GM18498 (cell line): Measurements from ENCODE around the gene TBATA.

Experiments
- ATAC-seq: cut with Tn5 transposase; IDR thresholded peaks from one replicate; pipeline ENCODE4 v1.9.1; 2021; ENCODE audit warnings: mild to moderate bottlenecking, moderate library complexity; ENCODE audit not compliant: unreplicated experiment

The TBATA gene

GRCh38 chr10:70747192-70747965 lies 37.8 kb downstream of the TBATA start:
- no peak for ATAC-seq

GRCh38 chr10:70745555-70745954 lies 39.6 kb downstream of the TBATA start:
- no peak for ATAC-seq

GRCh38 chr10:70744617-70745143 lies 40.5 kb downstream of the TBATA start:
- ATAC-seq: no peak

- no peak for ATAC-seq
Measured at GRCh38 chr10:70743879-70744278, 41.3 kb downstream of the TBATA start.

GRCh38 chr10:70743430-70743788 lies 41.8 kb downstream of the TBATA start:
- no peak for ATAC-seq

- ATAC-seq: no peak
Measured at GRCh38 chr10:70742537-70743429, 42.4 kb downstream of the TBATA start.

- ATAC-seq: no peak
Measured at GRCh38 chr10:70740406-70741288, 44.5 kb downstream of the TBATA start.

- no peak for ATAC-seq
Measured at GRCh38 chr10:70738761-70739121, 46.4 kb downstream of the TBATA start.

- no peak for ATAC-seq
Measured at GRCh38 chr10:70738006-70738760, 47.0 kb downstream of the TBATA start.

- no peak for ATAC-seq
Measured at GRCh38 chr10:70737250-70737649, 47.9 kb downstream of the TBATA start.

GRCh38 chr10:70736525-70736924 lies 48.7 kb downstream of the TBATA start:
- no peak for ATAC-seq

- no peak for ATAC-seq
Measured at GRCh38 chr10:70735161-70735560, 50.0 kb downstream of the TBATA start.

- ATAC-seq: no peak
Measured at GRCh38 chr10:70733051-70733450, 52.1 kb downstream of the TBATA start.

GRCh38 chr10:70732569-70732968 lies 52.6 kb downstream of the TBATA start:
- no peak for ATAC-seq

- no peak for ATAC-seq
Measured at GRCh38 chr10:70730955-70731354, 54.2 kb downstream of the TBATA start.

- no peak for ATAC-seq
Measured at GRCh38 chr10:70729763-70730357, 55.3 kb downstream of the TBATA start.

GRCh38 chr10:70728328-70728727 lies 56.8 kb downstream of the TBATA start:
- ATAC-seq: no peak

GRCh38 chr10:70726909-70727495 lies 58.2 kb downstream of the TBATA start:
- ATAC-seq: no peak

GRCh38 chr10:70723771-70724170 lies 61.4 kb downstream of the TBATA start:
- ATAC-seq: no peak
